Mucosa of descending colon (tissue), 3 donors: ENCODE measurements around the gene CFAP141. TPM values are rescaled to one million over a fixed set of nuclear protein-coding genes. Genes with fewer than 3 reads are reported as not detected.
"Not testable (repeated sequence)": the region's sequence is repeated elsewhere in the genome, so short reads cannot be mapped to it uniquely, and the experiment has no call there.

Source experiments
- ATAC-seq: fragments of 200-7000 bp; cut with Tn5 transposase; one replicate; pipeline ENCODE4 v1.9.1; 2020; ENCODE audit warnings: mild to moderate bottlenecking, moderate library complexity
- DNase-seq, 3 donors: peaks; one replicate each; pipeline ENCODE4 v3.0.0-alpha.2; 2020
- H3K36me3 ChIP-seq: fragments of 200-600 bp; one replicate; pipeline ENCODE4 v1.8.0; 2021; ENCODE audit warnings: low read depth, mild to moderate bottlenecking
- H3K4me1 ChIP-seq: fragments of 200-600 bp; one replicate; pipeline ENCODE4 v1.8.0; 2021; ENCODE audit warnings: low read depth, mild to moderate bottlenecking
- H3K4me3 ChIP-seq: fragments of 200-600 bp; one replicate; pipeline ENCODE4 v1.8.0; 2021; ENCODE audit warnings: mild to moderate bottlenecking
- H3K9me3 ChIP-seq: fragments of 200-600 bp; one replicate; pipeline ENCODE4 v1.8.0; 2021; ENCODE audit warnings: mild to moderate bottlenecking
- CTCF ChIP-seq: fragments of 200-600 bp; IDR thresholded peaks from one replicate; pipeline ENCODE4 v1.8.0; 2022; ENCODE audit warnings: antibody characterized with exemption, mild to moderate bottlenecking
- intact Hi-C, 2 donors: fragments of 100-400 bp; cut with DNase I in 1 of 2; cut with micrococcal nuclease in 1 of 2; formaldehyde crosslinking; loops; one replicate each; pipeline versions ENCODE4 v1.11.0 to v1.11.1; 2022; cut with DNase I, micrococcal nuclease
- total RNA-seq, 3 donors: library from RNA; stranded (reverse); fragmentation: NEBNext Ultra II Directional in 2 of 3; extraction: Animal tissue kit (Norgen Biotek cat#: 25700) in 2 of 3; gene quantifications; one replicate each; pipeline versions ENCODE4 v1.2.1 to v1.2.4, GENCODE V29; 2021 to 2023
- donor health status: DM: no; HTN: no; CAD: no; lungs with moderate emphysema.
- donor health status: DM: no; HTN: no; CAD: no.
- donor health status: DM: no; HTN: yes; CAD: no.

The CFAP141 gene
- total RNA-seq, 3 donors from 2014 or later, result not detected

GRCh38 chr1:154237880-154238506, 31.9 kb upstream of the CFAP141 start:
- intact Hi-C loops, result no loop called here

GRCh38 chr1:154237435-154237834, 31.3 kb upstream of the CFAP141 start:
- Histone ChIP-seq H3K4me3 (no peak overlapping the region), H3K36me3 (peaks cover 34% of the 10 kb centered on the region), H3K9me3 (no peaks in the 10 kb centered on the region), H3K4me1 (no peaks in the 10 kb centered on the region)
- no peak for DNase-seq
- intact Hi-C loops, result no loop called here
- ATAC-seq, result no peak
- no peak for TF ChIP-seq CTCF

More at GRCh38 chr1:154237880-154238506, 31.9 kb upstream of the CFAP141 start:
- H3K9me3 ChIP-seq, result no peaks in the 10 kb centered on the region
- no peak for TF ChIP-seq CTCF
- DNase-seq, result no peak
- no peak overlapping the region for H3K4me3 ChIP-seq
- no peaks in the 10 kb centered on the region for H3K4me1 ChIP-seq
- no peak for ATAC-seq
- peaks cover 35% of the 10 kb centered on the region for H3K36me3 ChIP-seq

- DNase-seq, result no peak
- Histone ChIP-seq H3K4me1 (no peaks in the 10 kb centered on the region), H3K9me3 (no peaks in the 10 kb centered on the region), H3K4me3 (no peak overlapping the region), H3K36me3 (peaks cover 29% of the 10 kb centered on the region)
- no peak for ATAC-seq
- intact Hi-C loops, result no loop called here
- TF ChIP-seq CTCF, result no peak
Measured at GRCh38 chr1:154236855-154237254, 30.7 kb upstream of the CFAP141 start.

- H3K9me3 ChIP-seq, ATAC-seq, H3K4me1 ChIP-seq, H3K4me3 ChIP-seq, intact Hi-C loops, DNase-seq: not testable (repeated sequence)
- peaks cover 27% of the 10 kb centered on the region for H3K36me3 ChIP-seq
Measured at GRCh38 chr1:154233127-154233526, 27.0 kb upstream of the CFAP141 start.

GRCh38 chr1:154231112-154231511, 25.0 kb upstream of the CFAP141 start:
- peaks cover 20% of the 10 kb centered on the region for H3K36me3 ChIP-seq
- H3K9me3 ChIP-seq, DNase-seq, ATAC-seq, H3K4me1 ChIP-seq, H3K4me3 ChIP-seq, intact Hi-C loops: not testable (repeated sequence)

- H3K9me3 ChIP-seq, result no peaks in the 10 kb centered on the region
- TF ChIP-seq CTCF, result no peak
- intact Hi-C loops, result no loop called here
- H3K36me3 ChIP-seq, result peaks cover 11% of the 10 kb centered on the region
- DNase-seq (no peak), ATAC-seq (no peak)
- no peak overlapping the region for H3K4me3 ChIP-seq
- H3K4me1 ChIP-seq, result peaks cover 13% of the 10 kb centered on the region
Measured at GRCh38 chr1:154225370-154225769, 19.2 kb upstream of the CFAP141 start.

GRCh38 chr1:154223621-154224020, 17.5 kb upstream of the CFAP141 start:
- TF ChIP-seq CTCF, result no peak
- intact Hi-C loops, result no loop called here
- H3K36me3 ChIP-seq, result peaks cover 6% of the 10 kb centered on the region
- no peak for ATAC-seq
- DNase-seq, result no peak
- H3K4me1 ChIP-seq, result peaks cover 23% of the 10 kb centered on the region
- no peak overlapping the region for H3K4me3 ChIP-seq
- no peaks in the 10 kb centered on the region for H3K9me3 ChIP-seq
